Caco-2 (cell line): ENCODE measurements around the gene FKBP14. TPM values are rescaled to one million over a fixed set of nuclear protein-coding genes. Genes with fewer than 3 reads are reported as not detected.

Experiments used
- BruUV-seq: library from RNA; stranded (reverse); fragments of 400-500 nt; replicated peaks from 2 replicates; lab custom pipeline; 2021; lab: Mats Ljungman, UMichigan
- CTCF ChIA-PET: fragments of 300-600 bp; sonication (Branson Sonifier 250); formaldehyde crosslinking; loops from one replicate; lab custom pipeline; 2022; ENCODE audit warnings: antibody characterized with exemption; lab: Charles Lee
- POLR2A ChIA-PET: fragments of 300-600 bp; sonication (Branson Sonifier 250); formaldehyde crosslinking; loops from one replicate; lab custom pipeline; 2022; ENCODE audit warnings: antibody characterized with exemption; lab: Charles Lee
- DNase-seq, 2 experiments: peaks; one replicate each; pipeline versions ENCODE4 v3.0.0 to v3.0.0-alpha.2; 2020 to 2022
- H3K27me3 ChIP-seq: replicated peaks from 2 replicates; pipeline ENCODE4 v1.6.0; 2011; ENCODE audit warnings: low read length; ENCODE audit not compliant: control insufficient read depth, insufficient read depth
- H3K36me3 ChIP-seq: 2 replicates; pipeline ENCODE4 v1.5.1; 2011; ENCODE audit warnings: low read length; ENCODE audit not compliant: control insufficient read depth, insufficient read depth
- H3K4me1 ChIP-seq: fragments of 250-450 bp; sonication (Bioruptor Pico); 2 replicates; pipeline ENCODE4 v1.5.1; 2020; ENCODE audit warnings: mild to moderate bottlenecking
- H3K4me3 ChIP-seq: 2 replicates; pipeline ENCODE4 v1.5.1; 2011; ENCODE audit warnings: low read depth, mild to moderate bottlenecking, control low read depth, low read length
- H3K9me3 ChIP-seq: fragments of 250-450 bp; sonication (Bioruptor Pico); 2 replicates; pipeline ENCODE4 v1.5.1; 2020; ENCODE audit warnings: mild to moderate bottlenecking, moderate library complexity
- H3K27ac Mint-ChIP-seq: one replicate; pipeline ENCODE4 v1.8.0; 2022; ENCODE audit warnings: mixed read lengths; ENCODE audit not compliant: unreplicated experiment
- H3K27me3 Mint-ChIP-seq: one replicate; pipeline ENCODE4 v1.8.0; 2022; ENCODE audit warnings: mixed read lengths; ENCODE audit not compliant: insufficient read depth, unreplicated experiment
- H3K36me3 Mint-ChIP-seq: one replicate; pipeline ENCODE4 v1.8.0; 2022; ENCODE audit warnings: mild to moderate bottlenecking, mixed read lengths; ENCODE audit not compliant: insufficient read depth, unreplicated experiment
- H3K4me1 Mint-ChIP-seq: one replicate; pipeline ENCODE4 v1.8.0; 2022; ENCODE audit warnings: low read depth, mixed read lengths; ENCODE audit not compliant: unreplicated experiment
- H3K4me3 Mint-ChIP-seq: one replicate; pipeline ENCODE4 v1.8.0; 2022; ENCODE audit warnings: mild to moderate bottlenecking, moderate library complexity, mixed read lengths; ENCODE audit not compliant: unreplicated experiment
- H3K9me3 Mint-ChIP-seq: one replicate; pipeline ENCODE4 v1.8.0; 2022; ENCODE audit warnings: mixed read lengths; ENCODE audit not compliant: unreplicated experiment
- CTCF ChIP-seq, 2 experiments: fragments of 200-600 bp in 1 of 2; IDR thresholded peaks; 1 replicate in 1 of 2; 2 replicates in 1 of 2; pipeline versions ENCODE4 v1.5.1 to v1.8.0; 2011 to 2022; ENCODE audit warnings: antibody characterized with exemption in 1 of 2, control low read depth in 1 of 2, inconsistent platforms in 1 of 2, low read depth in 1 of 2, low read length in 1 of 2, mild to moderate bottlenecking in 1 of 2, moderate library complexity in 1 of 2; ENCODE audit not compliant: insufficient read depth in 1 of 2, severe bottlenecking in 1 of 2, unreplicated experiment in 1 of 2
- intact Hi-C: fragments of 100-400 bp; cut with micrococcal nuclease; formaldehyde crosslinking; loops from one replicate; pipeline ENCODE4 v1.10.0; 2022; ENCODE audit not compliant: unreplicated experiment
- total RNA-seq: library from RNA; stranded (reverse); gene quantifications from 2 replicates; pipeline ENCODE4 v1.2.3, GENCODE V29; 2022

FKBP14 gene
- total RNA-seq, 1 experiment from 2014 or later, result 17.5 TPM

- POLR2A ChIA-PET, result no interaction called here
- Mint-ChIP-seq H3K4me3 (no peak overlapping the region), H3K36me3 (peaks cover 40% of the 10 kb centered on the region), H3K4me1 (peaks cover 9% of the 10 kb centered on the region), H3K27ac (no peak overlapping the region), H3K9me3 (no peaks in the 10 kb centered on the region), H3K27me3 (no peaks in the 10 kb centered on the region)
- Histone ChIP-seq H3K9me3 (no peaks in the 10 kb centered on the region), H3K4me1 (peaks cover 11% of the 10 kb centered on the region), H3K4me3 (no peak overlapping the region), H3K27me3 (no peaks in the 10 kb centered on the region), H3K36me3 (peaks cover 2% of the 10 kb centered on the region; the same call in 1 of the 2 replicates)
- no peak for TF ChIP-seq CTCF (IDR thresholded peaks at IDR 0.05; ENCODE audit: insufficient read depth in 1 of 2, low read depth in 1 of 2, low read length in 1 of 2, severe bottlenecking in 1 of 2, unreplicated experiment in 1 of 2)
- BruUV-seq, result no TSS peak
- CTCF ChIA-PET, result no interaction called here
- no peak for DNase-seq
- intact Hi-C loops, result no loop called here
Observed at GRCh38 chr7:30046127-30046770, 19.7 kb upstream of the FKBP14 start.

- ChIA-PET POLR2A (interaction anchor here (0.6 kb wide), 1 partner anchor 18 kb away, joined by 3 read pairs; no protein-coding TSS in a partner anchor), CTCF (interaction anchor here (1.4 kb wide), 1 partner anchor 20 kb away, joined by 7 read pairs; no protein-coding TSS in a partner anchor)
- BruUV-seq, result no TSS peak
- Mint-ChIP-seq H3K27ac (peak overlapping the region; percentile 60), H3K4me1 (peaks cover 34% of the 10 kb centered on the region), H3K27me3 (no peaks in the 10 kb centered on the region), H3K4me3 (peak overlapping the region; percentile 11), H3K36me3 (peaks cover 21% of the 10 kb centered on the region), H3K9me3 (no peaks in the 10 kb centered on the region)
- Histone ChIP-seq H3K9me3 (no peaks in the 10 kb centered on the region), H3K36me3 (peaks cover 2% of the 10 kb centered on the region; the same call in 1 of the 2 replicates), H3K27me3 (no peaks in the 10 kb centered on the region), H3K4me3 (no peak overlapping the region), H3K4me1 (peaks cover 29% of the 10 kb centered on the region)
- peak; percentile 44 to 53 for DNase-seq
- no peak for TF ChIP-seq CTCF (IDR thresholded peaks at IDR 0.05; ENCODE audit: insufficient read depth in 1 of 2, low read depth in 1 of 2, low read length in 1 of 2, severe bottlenecking in 1 of 2, unreplicated experiment in 1 of 2)
- intact Hi-C loops, result no loop called here
Observed at GRCh38 chr7:30041526-30042269, 15.2 kb upstream of the FKBP14 start.

GRCh38 chr7:30040938-30041337 is 14.4 kb upstream of the FKBP14 start:
- H3K27me3 Mint-ChIP-seq, result no peaks in the 10 kb centered on the region
- BruUV-seq, result no TSS peak
- no peak for DNase-seq
- intact Hi-C loops, result no loop called here
- Histone ChIP-seq H3K9me3 (no peaks in the 10 kb centered on the region), H3K27me3 (no peaks in the 10 kb centered on the region), H3K4me3 (no peak overlapping the region), H3K36me3 (no peaks in the 10 kb centered on the region; the same call in 1 of the 2 replicates), H3K4me1 (peaks cover 29% of the 10 kb centered on the region)
- TF ChIP-seq CTCF (IDR thresholded peaks at IDR 0.05; ENCODE audit: insufficient read depth in 1 of 2, low read depth in 1 of 2, low read length in 1 of 2, severe bottlenecking in 1 of 2, unreplicated experiment in 1 of 2), result no peak
- ChIA-PET POLR2A (interaction anchor here (0.6 kb wide), 1 partner anchor 18 kb away, joined by 7 read pairs; no protein-coding TSS in a partner anchor), CTCF (interaction anchor here (1.4 kb wide), 1 partner anchor 21 kb away, joined by 7 read pairs; no protein-coding TSS in a partner anchor)
- no peak overlapping the region for H3K4me3 Mint-ChIP-seq
- no peak overlapping the region for H3K27ac Mint-ChIP-seq
- H3K36me3 Mint-ChIP-seq, result peaks cover 17% of the 10 kb centered on the region
- H3K9me3 Mint-ChIP-seq, result no peaks in the 10 kb centered on the region
- H3K4me1 Mint-ChIP-seq, result peaks cover 34% of the 10 kb centered on the region
